H9 (cell line): ENCODE data around the gene UBA1. TPM values are rescaled to one million over a fixed set of nuclear protein-coding genes. Genes with fewer than 3 reads are reported as not detected.

Source experiments
- DNase-seq: peaks from one replicate; pipeline ENCODE4 v3.0.0-alpha.2; 2017
- H2AFZ ChIP-seq: one replicate; pipeline ENCODE4 v1.6.1; 2013; ENCODE audit warnings: mild to moderate bottlenecking, low read length, control low read depth, moderate library complexity
- H2AK5ac ChIP-seq: 2 replicates; pipeline ENCODE4 v1.6.1; 2013; ENCODE audit warnings: low read length, control low read depth, mixed read lengths; ENCODE audit not compliant: insufficient read length
- H2BK120ac ChIP-seq: one replicate; pipeline ENCODE4 v1.6.1; 2013; ENCODE audit warnings: low read depth, mild to moderate bottlenecking, low read length, control low read depth, inconsistent platforms; ENCODE audit not compliant: poor library complexity, severe bottlenecking
- H2BK12ac ChIP-seq: 2 replicates; pipeline ENCODE4 v1.6.1; 2013; ENCODE audit warnings: low read length, control low read depth, mixed read lengths, low read depth; ENCODE audit not compliant: insufficient read length
- H2BK15ac ChIP-seq: 2 replicates; pipeline ENCODE4 v1.6.1; 2013; ENCODE audit warnings: low read depth, low read length, control low read depth
- H2BK20ac ChIP-seq: one replicate; pipeline ENCODE4 v1.6.1; 2013; ENCODE audit warnings: low read depth, mild to moderate bottlenecking, low read length, control low read depth, inconsistent platforms; ENCODE audit not compliant: poor library complexity, severe bottlenecking
- H2BK5ac ChIP-seq: 2 replicates; pipeline ENCODE4 v1.6.1; 2013; ENCODE audit warnings: low read length, control low read depth, mixed read lengths; ENCODE audit not compliant: insufficient read length
- H3K14ac ChIP-seq: 2 replicates; pipeline ENCODE4 v1.6.1; 2013; ENCODE audit warnings: low read length, control low read depth; ENCODE audit not compliant: insufficient read depth
- H3K18ac ChIP-seq: 2 replicates; pipeline ENCODE4 v1.6.1; 2013; ENCODE audit warnings: low read depth, mild to moderate bottlenecking, mixed read lengths, low read length, control low read depth; ENCODE audit not compliant: insufficient read length
- H3K23ac ChIP-seq: 2 replicates; pipeline ENCODE4 v1.6.1; 2013; ENCODE audit warnings: low read length, control low read depth, mixed read lengths, low read depth; ENCODE audit not compliant: insufficient read length
- H3K23me2 ChIP-seq: 2 replicates; pipeline ENCODE4 v1.6.1; 2013; ENCODE audit warnings: low read depth, mild to moderate bottlenecking, mixed read lengths, low read length, control low read depth; ENCODE audit not compliant: insufficient read length, poor library complexity, severe bottlenecking
- H3K27ac ChIP-seq: 2 replicates; pipeline ENCODE4 v1.5.1; 2013; ENCODE audit warnings: low read length, control low read depth, mixed read lengths, low read depth; ENCODE audit not compliant: insufficient read length
- H3K27me3 ChIP-seq: 2 replicates; pipeline ENCODE4 v1.6.1; 2013; ENCODE audit warnings: low read length, control low read depth, inconsistent platforms; ENCODE audit not compliant: insufficient read depth
- H3K4ac ChIP-seq: 2 replicates; pipeline ENCODE4 v1.6.1; 2013; ENCODE audit warnings: low read depth, mild to moderate bottlenecking, control low read depth, inconsistent platforms, low read length, moderate library complexity
- H3K4me1 ChIP-seq: 2 replicates; pipeline ENCODE4 v1.6.1; 2013; ENCODE audit warnings: low read length, control low read depth, inconsistent platforms; ENCODE audit not compliant: insufficient read depth
- H3K4me2 ChIP-seq: 2 replicates; pipeline ENCODE4 v1.6.1; 2013; ENCODE audit warnings: low read length, control low read depth, mixed read lengths; ENCODE audit not compliant: insufficient read length, insufficient read depth
- H3K56ac ChIP-seq: 2 replicates; pipeline ENCODE4 v1.6.1; 2013; ENCODE audit warnings: low read depth, mild to moderate bottlenecking, mixed read lengths, low read length, control low read depth; ENCODE audit not compliant: insufficient read length
- H3K79me1 ChIP-seq: 2 replicates; pipeline ENCODE4 v1.6.1; 2013; ENCODE audit warnings: low read depth, mild to moderate bottlenecking, moderate library complexity, low read length, control low read depth, inconsistent platforms; ENCODE audit not compliant: insufficient read depth, poor library complexity, severe bottlenecking
- H3K79me2 ChIP-seq: 2 replicates; pipeline ENCODE4 v1.6.1; 2013; ENCODE audit warnings: low read length, control low read depth, inconsistent platforms; ENCODE audit not compliant: insufficient read depth
- H3K9ac ChIP-seq: 2 replicates; pipeline ENCODE4 v1.6.1; 2013; ENCODE audit warnings: low read length, control low read depth, mixed read lengths; ENCODE audit not compliant: insufficient read length; ENCODE audit errors: extremely low read depth
- H3K9me3 ChIP-seq: one replicate; pipeline ENCODE4 v1.6.1; 2013; ENCODE audit warnings: low read depth, low read length, inconsistent platforms; ENCODE audit not compliant: control insufficient read depth
- H3T11ph ChIP-seq: one replicate; pipeline ENCODE4 v1.6.1; 2013; ENCODE audit warnings: mild to moderate bottlenecking, low read length, control low read depth, inconsistent platforms
- H4K20me1 ChIP-seq: one replicate; pipeline ENCODE4 v1.6.1; 2013; ENCODE audit not compliant: control insufficient read depth, insufficient read length, insufficient read depth
- H4K5ac ChIP-seq: 2 replicates; pipeline ENCODE4 v1.6.1; 2013; ENCODE audit warnings: low read depth, mild to moderate bottlenecking, mixed read lengths, low read length, control low read depth; ENCODE audit not compliant: insufficient read length
- H4K8ac ChIP-seq: replicated peaks from 2 replicates; pipeline ENCODE4 v1.6.1; 2013; ENCODE audit warnings: low read length, control low read depth, mixed read lengths, low read depth; ENCODE audit not compliant: insufficient read length
- H4K91ac ChIP-seq: 2 replicates; pipeline ENCODE4 v1.6.1; 2013; ENCODE audit warnings: low read depth, mild to moderate bottlenecking, moderate library complexity, mixed read lengths, low read length, control low read depth; ENCODE audit not compliant: insufficient read length
- H3K27ac Mint-ChIP-seq, 3 experiments: 2 replicates in 2 of 3; 3 replicates in 1 of 3; pipeline ENCODE4 v1.8.0; 2020 to 2021; ENCODE audit warnings: mixed read lengths in 3 of 3, mild to moderate bottlenecking in 1 of 3, moderate library complexity in 1 of 3
- H3K27me3 Mint-ChIP-seq: 2 replicates; pipeline ENCODE4 v1.8.0; 2021; ENCODE audit warnings: low read depth, mild to moderate bottlenecking, moderate library complexity, mixed read lengths
- H3K36me3 Mint-ChIP-seq, 3 experiments: 2 replicates in 2 of 3; 3 replicates in 1 of 3; pipeline ENCODE4 v1.8.0; 2020 to 2021; ENCODE audit warnings: low read depth in 3 of 3, mixed read lengths in 3 of 3; ENCODE audit not compliant: insufficient read depth in 1 of 3
- H3K4me1 Mint-ChIP-seq, 2 experiments: 2 replicates each; pipeline ENCODE4 v1.8.0; 2020; ENCODE audit warnings: mixed read lengths in 2 of 2
- H3K4me3 Mint-ChIP-seq, 2 experiments: 2 replicates in 1 of 2; 3 replicates in 1 of 2; pipeline ENCODE4 v1.8.0; 2020 to 2021; ENCODE audit warnings: mild to moderate bottlenecking in 2 of 2, mixed read lengths in 2 of 2, moderate library complexity in 1 of 2
- H3K9me3 Mint-ChIP-seq, 2 experiments: 2 replicates in 1 of 2; 3 replicates in 1 of 2; pipeline ENCODE4 v1.8.0; 2020; ENCODE audit warnings: mild to moderate bottlenecking in 2 of 2, mixed read lengths in 2 of 2, moderate library complexity in 1 of 2
- WGBS: extraction: QIAGEN DNeasy Blood & Tissue Kit; methylation state at CpG from one replicate; pipeline ENCODE4 v1.1.7; 2013; ENCODE audit warnings: missing lambda C conversion rate, low lambda C conversion rate, mixed read lengths; ENCODE audit not compliant: insufficient read length; ENCODE audit errors: extremely low coverage; 5-methylcytosine and 5-hydroxymethylcytosine counted together
- total RNA-seq: library from RNA; stranded (reverse); gene quantifications from 2 replicates; pipeline ENCODE4 v1.2.1, GENCODE V29; 2021
- TF ChIP-seq, protein P1 (sequence below): fragments of 200-600 bp; sonication (generic); conservative IDR thresholded peaks from 3 replicates; pipeline ENCODE4 v1.8.0; 2021; ENCODE audit warnings: antibody characterized with exemption, mild to moderate bottlenecking

Gene UBA1
- total RNA-seq, 1 experiment from 2014 or later: 427 TPM

- Mint-ChIP-seq H3K27ac (no peak overlapping the region), H3K9me3 (peaks cover 0 to 2% of the 10 kb centered on the region in 2 experiments; a peak in 2 of 5 replicates), H3K4me1 (peaks cover 20% of the 10 kb centered on the region in 2 experiments), H3K4me3 (peak overlapping the region in 1 of 2 experiments; percentile 43; a peak in 2 of 5 replicates), H3K36me3 (peaks cover 71 to 77% (median 75%) of the 10 kb centered on the region in 3 experiments), H3K27me3 (no peaks in the 10 kb centered on the region; the same call in 1 of the 2 replicates)
- H3K27me3 ChIP-seq: no peaks in the 10 kb centered on the region
- no peak overlapping the region for H2BK120ac ChIP-seq
- no peak overlapping the region for H2AK5ac ChIP-seq
- H2AFZ ChIP-seq: no peak overlapping the region
- TF ChIP-seq, protein P1, sequence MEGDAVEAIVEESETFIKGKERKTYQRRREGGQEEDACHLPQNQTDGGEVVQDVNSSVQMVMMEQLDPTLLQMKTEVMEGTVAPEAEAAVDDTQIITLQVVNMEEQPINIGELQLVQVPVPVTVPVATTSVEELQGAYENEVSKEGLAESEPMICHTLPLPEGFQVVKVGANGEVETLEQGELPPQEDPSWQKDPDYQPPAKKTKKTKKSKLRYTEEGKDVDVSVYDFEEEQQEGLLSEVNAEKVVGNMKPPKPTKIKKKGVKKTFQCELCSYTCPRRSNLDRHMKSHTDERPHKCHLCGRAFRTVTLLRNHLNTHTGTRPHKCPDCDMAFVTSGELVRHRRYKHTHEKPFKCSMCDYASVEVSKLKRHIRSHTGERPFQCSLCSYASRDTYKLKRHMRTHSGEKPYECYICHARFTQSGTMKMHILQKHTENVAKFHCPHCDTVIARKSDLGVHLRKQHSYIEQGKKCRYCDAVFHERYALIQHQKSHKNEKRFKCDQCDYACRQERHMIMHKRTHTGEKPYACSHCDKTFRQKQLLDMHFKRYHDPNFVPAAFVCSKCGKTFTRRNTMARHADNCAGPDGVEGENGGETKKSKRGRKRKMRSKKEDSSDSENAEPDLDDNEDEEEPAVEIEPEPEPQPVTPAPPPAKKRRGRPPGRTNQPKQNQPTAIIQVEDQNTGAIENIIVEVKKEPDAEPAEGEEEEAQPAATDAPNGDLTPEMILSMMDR: peak; percentile 21; the same call in 1 of the 3 replicates
- no peak overlapping the region for H3K4me2 ChIP-seq
- H4K8ac ChIP-seq: no peak overlapping the region
- peaks cover 5% of the 10 kb centered on the region for H3K79me1 ChIP-seq
- WGBS: no CpG with 5 or more reads among the region's 10 CpGs
- H3K9me3 ChIP-seq: no peaks in the 10 kb centered on the region
- H3K27ac ChIP-seq: no peak overlapping the region
- H3K23me2 ChIP-seq: peaks cover 11% of the 10 kb centered on the region
- H3K23ac ChIP-seq: no peak overlapping the region
- peaks cover 6% of the 10 kb centered on the region; the same call in 1 of the 2 replicates for H3K4me1 ChIP-seq
- no peak overlapping the region for H4K91ac ChIP-seq
- H3T11ph ChIP-seq: no peak overlapping the region
- H2BK15ac ChIP-seq: no peak overlapping the region
- no peak overlapping the region for H3K9ac ChIP-seq
- H2BK12ac ChIP-seq: no peak overlapping the region
- no peak overlapping the region for H3K18ac ChIP-seq
- H4K20me1 ChIP-seq: no peaks in the 10 kb centered on the region
- no peak overlapping the region for H2BK20ac ChIP-seq
- no peak overlapping the region for H2BK5ac ChIP-seq
- no peak overlapping the region for H3K56ac ChIP-seq
- H3K4ac ChIP-seq: no peak overlapping the region
- peaks cover 25% of the 10 kb centered on the region; the same call in 1 of the 2 replicates for H3K79me2 ChIP-seq
- H3K14ac ChIP-seq: no peak overlapping the region
- DNase-seq: no peak
- H4K5ac ChIP-seq: no peak overlapping the region
Measured at GRCh38 chrX:47222751-47223350, 29.2 kb downstream of the UBA1 start.
